ENCODE measurements around the gene WNT3. TPM values are rescaled to one million over a fixed set of nuclear protein-coding genes. Genes with fewer than 3 reads are reported as not detected.
"Not testable (repeated sequence)": the region's sequence is repeated elsewhere in the genome, so short reads cannot be mapped to it uniquely, and the experiment has no call there.

WNT3 gene
- total and polyA plus RNA-seq, 4 donors: 0.74 to 2.9 (median 1.4) TPM

- no peak for TF ChIP-seq CTCF (IDR thresholded peaks at IDR 0.05; ENCODE audit: control extremely low read depth, extremely low read depth)
- Histone ChIP-seq H3K4me1 (ENCODE audit: control insufficient read depth in 5 of 5, insufficient read depth in 5 of 5, low read length in 5 of 5) (no peaks in the 10 kb centered on the region), H3K27ac (ENCODE audit: low read depth in 1 of 2, low read length in 1 of 2) (no peak overlapping the region), H3K9me3 (ENCODE audit: control insufficient read depth in 4 of 4, insufficient read depth in 3 of 4, low read length in 3 of 4) (no peaks in the 10 kb centered on the region), H3K36me3 (ENCODE audit: control insufficient read depth in 4 of 4, insufficient read depth in 4 of 4, low read length in 4 of 4) (peaks cover 0 to 18% (median 8%) of the 10 kb centered on the region in 4 donors), H3K4me3 (no peak overlapping the region), H3K9ac (ENCODE audit: insufficient read depth in 1 of 2, low read length in 2 of 2) (no peak overlapping the region), H3K27me3 (ENCODE audit: control insufficient read depth in 3 of 3, insufficient read depth in 3 of 3, low read length in 2 of 3) (no peaks in the 10 kb centered on the region)
- no peak for ATAC-seq (ENCODE audit: insufficient read depth, low FRiP score)
- DNase-seq: no peak
- WGBS, 2 donors: 83 to 96% methylated on average over 5 of the region's 5 CpGs
Observed at GRCh38 chr17:46758614-46759013, 59.9 kb downstream of the WNT3 start.

GRCh38 chr17:46757588-46757987, 60.9 kb downstream of the WNT3 start:
- not testable (repeated sequence) for H3K9me3 ChIP-seq (ENCODE audit: control insufficient read depth in 4 of 4, insufficient read depth in 3 of 4, low read length in 3 of 4); H3K27me3 ChIP-seq (ENCODE audit: control insufficient read depth in 3 of 3, insufficient read depth in 3 of 3, low read length in 2 of 3); ATAC-seq (ENCODE audit: insufficient read depth, low FRiP score); H3K9ac ChIP-seq (ENCODE audit: insufficient read depth in 1 of 2, low read length in 2 of 2); H3K27ac ChIP-seq (ENCODE audit: low read depth in 1 of 2, low read length in 1 of 2); DNase-seq; H3K4me1 ChIP-seq (ENCODE audit: control insufficient read depth in 5 of 5, insufficient read depth in 5 of 5, low read length in 5 of 5); H3K4me3 ChIP-seq
- H3K36me3 ChIP-seq (ENCODE audit: control insufficient read depth in 4 of 4, insufficient read depth in 4 of 4, low read length in 4 of 4): peaks cover 0 to 18% (median 10%) of the 10 kb centered on the region in 4 donors
- 89% methylated on average over 4 of the region's 4 CpGs for whole genome bisulfite sequencing, 2 donors

- Histone ChIP-seq H3K9me3 (ENCODE audit: control insufficient read depth in 4 of 4, insufficient read depth in 3 of 4, low read length in 3 of 4) (no peaks in the 10 kb centered on the region), H3K36me3 (ENCODE audit: control insufficient read depth in 4 of 4, insufficient read depth in 4 of 4, low read length in 4 of 4) (peaks cover 3 to 25% (median 14%) of the 10 kb centered on the region in 4 donors), H3K4me3 (no peak overlapping the region), H3K27me3 (ENCODE audit: control insufficient read depth in 3 of 3, insufficient read depth in 3 of 3, low read length in 2 of 3) (no peaks in the 10 kb centered on the region), H3K27ac (ENCODE audit: low read depth in 1 of 2, low read length in 1 of 2) (no peak overlapping the region), H3K4me1 (ENCODE audit: control insufficient read depth in 5 of 5, insufficient read depth in 5 of 5, low read length in 5 of 5) (no peaks in the 10 kb centered on the region), H3K9ac (ENCODE audit: insufficient read depth in 1 of 2, low read length in 2 of 2) (no peak overlapping the region)
- TF ChIP-seq CTCF (IDR thresholded peaks at IDR 0.05; ENCODE audit: control extremely low read depth, extremely low read depth): no peak
- WGBS, 2 donors: 87 to 88% methylated on average over 2 of the region's 2 CpGs
- ATAC-seq (ENCODE audit: insufficient read depth, low FRiP score) (no peak), DNase-seq (no peak)
Observed at GRCh38 chr17:46756861-46757260, 61.6 kb downstream of the WNT3 start.

GRCh38 chr17:46756081-46756735, 62.3 kb downstream of the WNT3 start:
- H3K36me3 ChIP-seq (ENCODE audit: control insufficient read depth in 4 of 4, insufficient read depth in 4 of 4, low read length in 4 of 4): peaks cover 8 to 29% (median 18%) of the 10 kb centered on the region in 4 donors
- no peak overlapping the region for H3K9ac ChIP-seq (ENCODE audit: insufficient read depth in 1 of 2, low read length in 2 of 2)
- no peaks in the 10 kb centered on the region for H3K27me3 ChIP-seq (ENCODE audit: control insufficient read depth in 3 of 3, insufficient read depth in 3 of 3, low read length in 2 of 3)
- no peaks in the 10 kb centered on the region for H3K9me3 ChIP-seq (ENCODE audit: control insufficient read depth in 4 of 4, insufficient read depth in 3 of 4, low read length in 3 of 4)
- H3K27ac ChIP-seq (ENCODE audit: low read depth in 1 of 2, low read length in 1 of 2): no peak overlapping the region
- TF ChIP-seq CTCF (IDR thresholded peaks at IDR 0.05; ENCODE audit: control extremely low read depth, extremely low read depth): no peak
- no peaks in the 10 kb centered on the region for H3K4me1 ChIP-seq (ENCODE audit: control insufficient read depth in 5 of 5, insufficient read depth in 5 of 5, low read length in 5 of 5)
- no peak for ATAC-seq (ENCODE audit: insufficient read depth, low FRiP score)
- H3K4me3 ChIP-seq: no peak overlapping the region
- no peak for DNase-seq
- 78 to 84% methylated on average over 4 of the region's 4 CpGs for WGBS, 2 donors
